NCI-H2227 treated with DMSO at 0.1 percent for 48 hours (cell line): ENCODE results near the gene MSL1.
A peak's percentile ranks its signal among the peaks of the same experiment; 100 is the strongest.

Experiments used
- DNase-seq: peaks from one replicate; lab custom pipeline; 2025; lab: John Stamatoyannopoulos, UW

Gene MSL1

DNA sequence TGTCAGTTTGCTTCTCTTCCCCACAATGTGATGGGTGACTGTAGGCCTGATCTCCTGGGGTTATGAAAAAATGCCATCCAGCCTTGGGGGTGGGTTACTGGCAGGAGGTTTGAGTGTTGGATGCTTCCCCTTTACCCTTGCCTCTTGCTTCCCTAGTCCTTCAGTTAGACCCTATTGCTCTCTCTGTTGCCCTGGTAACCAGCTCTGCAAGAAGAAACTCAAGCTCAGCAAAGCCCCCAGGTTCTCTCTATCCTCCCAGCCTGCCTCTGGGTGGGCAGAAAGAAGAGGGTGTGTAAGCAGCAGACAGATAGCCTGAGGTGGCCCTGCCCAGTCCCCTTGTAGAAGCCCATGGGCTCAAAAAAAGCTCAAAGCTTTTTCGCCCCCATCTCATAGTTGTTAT is 52.7 kb downstream of the MSL1 start:
- DNase-seq, result no peak

DNA sequence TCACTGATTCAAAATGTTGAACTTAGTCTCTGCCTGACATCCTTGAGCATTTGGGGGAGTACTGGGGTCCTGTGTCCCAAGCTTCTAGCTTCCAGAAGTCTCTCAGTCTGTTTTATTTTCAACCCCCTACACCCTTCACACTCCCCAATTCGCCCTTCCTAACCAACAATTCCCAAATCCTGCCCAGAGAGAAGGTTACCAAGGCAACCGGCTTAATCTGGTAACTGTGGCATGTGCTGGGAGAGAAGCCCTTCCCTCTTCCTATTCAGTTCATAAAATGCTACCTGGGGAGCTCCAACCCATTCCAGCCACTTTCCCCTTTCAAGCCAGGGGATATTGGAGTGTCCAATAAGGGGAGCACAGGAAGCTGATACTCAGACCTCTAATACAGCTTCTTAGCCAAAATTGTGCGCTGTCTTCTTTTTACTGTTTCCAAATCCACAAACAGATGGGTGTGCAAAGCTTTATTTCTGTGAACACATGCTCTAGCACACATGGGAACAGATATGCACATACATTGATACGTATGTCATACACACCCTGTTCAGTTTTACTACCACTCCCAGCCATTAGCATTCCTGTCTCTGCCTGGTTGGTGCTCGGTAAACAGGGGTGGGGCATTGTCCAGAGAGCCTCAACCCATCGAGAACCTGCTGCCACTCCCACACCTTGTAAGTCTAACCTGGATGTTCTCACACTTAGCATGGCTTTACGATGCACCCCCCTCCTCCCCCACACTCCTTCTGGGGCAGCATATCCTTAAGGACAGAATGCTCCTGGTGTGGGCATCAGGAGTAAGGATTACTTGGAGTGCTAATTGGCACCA is 54.4 kb downstream of the MSL1 start:
- no peak for DNase-seq

DNA sequence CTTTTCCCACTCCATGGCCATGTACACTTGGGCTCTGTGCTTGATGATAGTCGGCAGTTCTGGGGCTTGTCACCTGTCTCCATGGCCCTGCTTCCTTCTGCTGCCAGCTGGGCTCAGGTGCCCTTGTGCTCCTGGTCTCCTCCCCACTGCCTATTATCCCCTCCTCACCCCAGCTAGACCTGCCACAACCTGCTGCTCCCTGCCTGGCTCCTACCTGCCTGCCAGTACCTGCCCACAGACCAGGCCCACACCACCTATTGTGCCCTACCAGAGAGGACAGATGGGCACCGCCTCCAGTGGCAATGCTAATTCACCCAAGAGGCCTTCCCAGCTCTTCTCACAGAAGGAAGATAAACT is 55.0 kb downstream of the MSL1 start:
- no peak for DNase-seq

DNA sequence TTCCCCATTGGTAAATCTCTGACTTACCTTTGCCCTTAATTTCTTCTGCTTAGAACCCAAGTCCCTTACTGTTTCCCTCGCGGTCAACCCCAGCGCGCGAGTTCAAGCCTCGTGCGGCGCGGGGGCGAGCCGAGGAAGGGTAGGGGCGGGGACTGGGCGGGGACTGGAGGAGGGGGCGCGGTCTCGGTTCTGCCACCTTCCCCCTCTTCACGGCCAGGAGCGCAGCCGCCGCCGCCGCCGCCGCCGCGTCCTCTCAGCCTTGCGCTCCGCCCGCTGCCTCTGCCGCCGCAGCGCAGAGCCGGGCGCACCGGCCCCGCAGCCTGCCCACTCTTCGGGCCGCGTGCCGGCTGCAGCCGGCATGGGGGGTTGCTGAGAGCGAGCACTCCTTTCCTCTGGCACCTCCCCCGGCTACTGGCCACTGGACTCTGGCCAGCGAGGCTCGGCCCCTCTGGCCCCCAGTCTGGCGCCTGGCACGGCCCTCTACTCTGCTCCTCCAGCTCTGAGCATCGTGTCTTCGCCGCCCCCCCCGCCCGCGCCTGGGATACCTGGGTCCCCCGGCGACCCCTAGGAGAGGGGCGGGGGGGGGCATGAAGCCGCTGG is 55.6 kb downstream of the MSL1 start, which contains the start of gene RAPGEFL1:
Gene RAPGEFL1, plus strand, starts transcription at position 196 of the 600 bp plus-strand sequence. Its CDS starts 392 bp downstream, at position 588.
- DNase-seq, result peak; percentile 84

DNA sequence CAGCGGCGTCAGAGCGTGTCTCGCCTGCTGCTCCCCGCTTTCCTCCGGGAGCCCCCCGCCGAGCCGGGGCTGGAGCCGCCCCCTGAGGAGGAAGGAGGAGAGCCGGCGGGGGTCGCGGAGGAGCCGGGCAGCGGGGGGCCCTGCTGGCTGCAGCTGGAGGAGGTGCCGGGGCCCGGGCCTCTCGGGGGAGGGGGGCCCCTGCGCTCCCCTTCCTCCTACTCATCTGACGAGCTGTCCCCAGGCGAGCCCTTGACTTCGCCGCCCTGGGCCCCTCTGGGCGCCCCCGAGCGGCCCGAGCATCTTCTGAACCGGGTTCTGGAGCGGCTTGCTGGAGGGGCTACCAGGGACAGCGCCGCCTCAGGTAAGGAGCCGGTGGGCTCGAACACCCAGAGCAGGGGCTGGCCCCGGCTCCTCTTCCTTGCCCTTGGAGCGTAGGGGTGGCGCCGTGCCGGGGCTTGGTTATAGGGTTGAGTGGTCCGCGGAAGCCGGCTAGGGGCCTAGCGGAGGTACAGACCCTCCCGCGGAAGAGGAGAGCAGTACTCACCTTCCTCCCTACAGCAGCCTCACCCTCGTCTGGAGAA is 56.3 kb downstream of the MSL1 start:
- DNase-seq, result no peak

DNA sequence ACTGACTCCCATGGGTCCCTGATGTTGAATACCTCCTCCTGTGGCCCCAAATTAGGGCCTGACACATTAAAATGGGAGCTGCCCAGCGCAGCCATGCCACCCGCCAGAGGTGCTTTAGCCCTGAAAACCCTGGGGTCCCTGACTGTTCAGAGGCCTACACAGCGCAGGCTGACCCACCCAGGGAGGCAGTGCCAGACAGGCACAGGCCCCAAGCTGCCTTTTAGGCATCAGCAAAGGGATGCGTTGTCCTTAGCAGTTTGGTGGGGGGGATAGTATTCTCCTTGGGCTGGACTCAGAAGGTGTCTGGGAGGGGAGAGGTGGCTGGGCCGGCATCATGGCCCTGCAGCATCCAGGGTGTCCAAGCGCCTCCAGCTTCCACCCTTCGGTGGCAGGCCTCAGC is 56.9 kb downstream of the MSL1 start:
- DNase-seq, result no peak

DNA sequence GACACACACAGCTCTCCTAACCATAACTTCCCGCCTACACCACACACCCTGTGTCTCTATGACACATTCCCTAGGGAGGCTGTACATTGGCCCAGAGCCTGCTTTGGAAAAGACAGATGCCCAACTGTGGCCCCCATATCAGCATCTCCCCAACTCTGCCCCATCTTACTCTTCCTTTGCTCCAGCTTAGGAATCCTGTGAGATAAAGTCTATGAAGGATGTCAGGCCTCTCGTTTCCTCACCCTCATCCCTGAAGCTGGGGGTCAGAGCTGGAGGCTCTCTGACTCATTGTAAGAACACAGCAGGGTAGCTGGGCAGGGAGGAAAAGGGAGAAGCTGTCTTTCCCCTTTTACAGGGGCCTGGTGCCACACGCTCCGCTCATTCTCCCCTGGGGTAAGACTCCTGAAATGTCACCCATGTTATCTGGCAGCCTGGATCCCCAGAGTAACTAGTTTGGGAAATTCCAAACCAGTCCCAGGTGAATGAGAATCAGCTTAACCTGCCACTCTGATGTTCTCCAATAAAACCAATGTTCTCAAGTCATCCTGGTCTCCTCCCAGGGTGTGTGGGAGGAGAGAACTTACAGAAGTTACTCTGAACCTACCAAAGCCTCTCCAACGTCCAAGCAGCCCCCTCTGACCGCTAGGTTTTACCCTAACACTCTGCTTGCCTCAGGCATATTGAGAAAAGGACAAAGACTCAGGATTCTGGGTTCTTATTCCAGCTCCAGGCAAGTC is 58.3 kb downstream of the MSL1 start:
- no peak for DNase-seq

DNA sequence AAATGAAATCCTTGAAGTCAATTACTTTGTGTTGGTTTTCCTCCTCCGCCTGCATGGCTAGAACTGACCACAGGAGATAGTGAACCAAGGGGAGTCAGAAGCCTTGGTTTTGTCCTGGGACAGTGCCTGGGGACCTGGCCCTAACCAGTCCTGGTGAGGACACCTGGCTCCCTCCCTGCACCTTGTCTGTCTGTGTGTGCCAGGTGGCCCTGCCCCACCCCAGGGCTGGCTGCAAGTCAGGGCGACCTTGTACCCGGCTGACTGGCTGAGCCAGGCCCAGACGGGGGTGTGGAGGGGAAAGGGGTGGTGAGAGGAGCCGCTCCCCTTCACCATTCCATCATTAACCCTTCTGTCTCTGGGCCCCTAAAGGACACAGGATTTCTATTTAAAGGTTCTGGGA is 58.9 kb downstream of the MSL1 start:
- no peak for DNase-seq

DNA sequence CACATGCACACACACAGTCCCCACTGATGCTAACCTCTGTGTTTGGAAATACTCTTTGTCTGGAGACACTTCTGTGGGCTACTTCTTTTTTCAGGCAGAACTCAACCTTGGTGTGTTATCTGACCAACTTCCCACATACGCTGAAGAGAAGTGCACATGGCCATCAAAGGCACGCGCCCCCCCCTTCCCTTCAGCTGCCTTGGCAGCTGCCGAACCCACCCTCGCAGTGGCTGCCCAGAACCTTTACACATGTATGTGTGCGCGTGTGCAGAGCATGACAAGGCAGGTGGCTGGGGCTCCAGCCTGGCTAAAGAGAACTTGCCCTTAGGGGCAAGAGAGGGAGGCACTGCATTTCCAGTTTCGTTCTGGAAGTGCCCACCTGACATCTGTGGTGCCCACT is 59.4 kb downstream of the MSL1 start:
- no peak for DNase-seq

DNA sequence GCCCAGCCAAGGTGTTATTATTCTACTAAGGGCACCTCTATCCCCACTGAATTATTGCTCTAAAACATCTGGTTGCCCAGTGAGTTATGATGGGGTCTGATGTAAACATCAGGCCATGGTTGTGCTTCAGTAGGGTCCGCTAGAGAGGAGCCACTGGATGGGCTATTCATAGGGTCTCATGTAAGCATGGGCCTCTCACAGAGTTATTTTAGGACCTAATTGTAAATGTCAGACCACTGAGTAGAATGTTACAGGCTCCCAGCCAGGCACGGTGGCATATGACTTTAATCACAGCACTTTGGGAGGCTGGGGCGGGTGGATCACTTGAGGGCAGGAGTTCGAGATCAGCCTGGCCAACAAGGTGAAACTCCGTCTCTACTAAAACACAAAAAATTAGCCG is 60.8 kb downstream of the MSL1 start:
- DNase-seq, result no peak
